ENCODE data around the gene VAPA. TPM values are rescaled to one million over a fixed set of nuclear protein-coding genes. Genes with fewer than 3 reads are reported as not detected.

Gene VAPA
- total RNA-seq, 1 donor from 2014 or later = 132 TPM

GRCh38 chr18:9946831-9947230 is 33.0 kb downstream of the VAPA start:
- Mint-ChIP-seq H3K4me1 (ENCODE audit: unreplicated experiment) (peaks cover 3% of the 10 kb centered on the region), H3K9me3 (no peaks in the 10 kb centered on the region), H3K27ac (no peak overlapping the region), H3K27me3 (no peaks in the 10 kb centered on the region), H3K36me3 (peaks cover 42% of the 10 kb centered on the region), H3K4me3 (no peak overlapping the region)
- no peak for DNase-seq (ENCODE audit: extremely low spot score, unreplicated experiment)
- TF ChIP-seq CTCF (conservative IDR thresholded peaks at IDR 0.05) = no peak

GRCh38 chr18:9947248-9947647 is 33.4 kb downstream of the VAPA start:
- Mint-ChIP-seq H3K27me3 (no peaks in the 10 kb centered on the region), H3K27ac (no peak overlapping the region), H3K9me3 (no peaks in the 10 kb centered on the region), H3K4me3 (no peak overlapping the region), H3K36me3 (peaks cover 43% of the 10 kb centered on the region), H3K4me1 (ENCODE audit: unreplicated experiment) (peaks cover 3% of the 10 kb centered on the region)
- no peak for DNase-seq (ENCODE audit: extremely low spot score, unreplicated experiment)
- TF ChIP-seq CTCF (conservative IDR thresholded peaks at IDR 0.05) = no peak

GRCh38 chr18:9949315-9949714 is 35.5 kb downstream of the VAPA start:
- Mint-ChIP-seq H3K36me3 (peaks cover 50% of the 10 kb centered on the region), H3K27me3 (no peaks in the 10 kb centered on the region), H3K4me3 (no peak overlapping the region), H3K27ac (no peak overlapping the region), H3K4me1 (ENCODE audit: unreplicated experiment) (peaks cover 3% of the 10 kb centered on the region), H3K9me3 (no peaks in the 10 kb centered on the region)
- DNase-seq (ENCODE audit: extremely low spot score, unreplicated experiment) = no peak
- TF ChIP-seq CTCF (conservative IDR thresholded peaks at IDR 0.05) = no peak

GRCh38 chr18:9949861-9950260 is 36.0 kb downstream of the VAPA start:
- Mint-ChIP-seq H3K27me3 (no peaks in the 10 kb centered on the region), H3K4me3 (no peak overlapping the region)

GRCh38 chr18:9950289-9951016 is 36.6 kb downstream of the VAPA start:
- TF ChIP-seq CTCF (conservative IDR thresholded peaks at IDR 0.05) = no peak
- Mint-ChIP-seq H3K9me3 (no peaks in the 10 kb centered on the region), H3K27me3 (no peaks in the 10 kb centered on the region), H3K36me3 (peaks cover 44% of the 10 kb centered on the region), H3K27ac (no peak overlapping the region), H3K4me1 (ENCODE audit: unreplicated experiment) (peaks cover 3% of the 10 kb centered on the region), H3K4me3 (no peak overlapping the region)
- DNase-seq (ENCODE audit: extremely low spot score, unreplicated experiment) = no peak

More at GRCh38 chr18:9949861-9950260, 36.0 kb downstream of the VAPA start:
- Mint-ChIP-seq H3K36me3 (peaks cover 46% of the 10 kb centered on the region), H3K27ac (no peak overlapping the region), H3K4me1 (ENCODE audit: unreplicated experiment) (peaks cover 3% of the 10 kb centered on the region), H3K9me3 (no peaks in the 10 kb centered on the region)
- no peak for TF ChIP-seq CTCF (conservative IDR thresholded peaks at IDR 0.05)
- DNase-seq (ENCODE audit: extremely low spot score, unreplicated experiment) = no peak
